Glomerular endothelial cell (primary cell): ENCODE measurements around the gene ARHGAP5. TPM values are rescaled to one million over a fixed set of nuclear protein-coding genes. Genes with fewer than 3 reads are reported as not detected.

Experiments
- DNase-seq: peaks from one replicate; pipeline ENCODE4 v3.0.0-alpha.2; 2011; ENCODE audit warnings: low read depth, low spot score; ENCODE audit errors: extremely low read depth
- total RNA-seq: library from RNA; depleted of rRNA; stranded (reverse); fragments of >200 nt; gene quantifications from 2 replicates; pipeline ENCODE4 v1.2.3, GENCODE V29; 2015

The ARHGAP5 gene
- total RNA-seq, 1 donor from 2014 or later: 54.8 TPM

- DNase-seq: no peak
Observed at GRCh38 chr14:32169191-32169590, 92.1 kb downstream of the ARHGAP5 start.

GRCh38 chr14:32171469-32171868 is 94.4 kb downstream of the ARHGAP5 start:
- DNase-seq: no peak

DNA sequence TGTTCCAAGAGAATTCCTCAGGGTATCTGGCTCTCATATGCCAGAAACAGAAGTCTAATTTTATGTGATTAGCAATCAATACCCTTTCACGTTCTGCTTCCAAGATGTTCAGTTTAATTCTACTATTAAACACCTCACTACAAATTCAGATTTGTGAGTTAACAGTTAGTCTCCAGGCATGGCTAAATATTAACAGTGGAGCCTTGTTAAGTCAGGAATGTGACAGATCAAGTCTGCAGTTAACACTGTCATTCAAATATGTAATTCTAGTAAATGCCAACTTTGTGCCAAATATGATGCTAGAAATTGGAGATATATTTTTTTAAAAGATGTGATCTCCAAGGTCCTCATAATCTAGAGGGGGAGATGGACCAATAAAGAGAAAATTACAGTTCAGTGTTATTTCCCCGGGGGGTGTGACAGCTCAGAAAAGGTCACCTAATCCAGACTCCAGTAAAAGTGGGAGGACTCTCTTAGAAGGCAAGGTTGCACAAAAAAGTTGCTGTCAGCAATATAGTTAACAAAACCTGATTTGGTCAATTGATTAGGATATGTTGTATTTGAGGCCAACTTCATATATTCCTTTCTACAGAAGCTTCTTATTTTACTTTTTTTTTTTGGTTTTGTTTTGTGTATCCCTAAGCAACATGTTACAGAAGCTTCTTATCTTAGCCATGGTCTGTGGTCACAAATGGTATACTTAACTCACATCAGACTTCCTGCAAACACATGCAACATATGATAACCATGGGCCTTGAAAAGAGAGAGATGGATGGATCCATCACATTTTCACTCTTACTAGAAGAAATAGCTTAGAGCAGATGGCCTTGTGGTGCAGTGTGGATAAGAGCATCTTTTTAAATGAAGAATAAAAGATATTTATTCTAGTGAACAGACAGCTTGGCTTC is 106.3 kb downstream of the ARHGAP5 start:
- no peak for DNase-seq

DNA sequence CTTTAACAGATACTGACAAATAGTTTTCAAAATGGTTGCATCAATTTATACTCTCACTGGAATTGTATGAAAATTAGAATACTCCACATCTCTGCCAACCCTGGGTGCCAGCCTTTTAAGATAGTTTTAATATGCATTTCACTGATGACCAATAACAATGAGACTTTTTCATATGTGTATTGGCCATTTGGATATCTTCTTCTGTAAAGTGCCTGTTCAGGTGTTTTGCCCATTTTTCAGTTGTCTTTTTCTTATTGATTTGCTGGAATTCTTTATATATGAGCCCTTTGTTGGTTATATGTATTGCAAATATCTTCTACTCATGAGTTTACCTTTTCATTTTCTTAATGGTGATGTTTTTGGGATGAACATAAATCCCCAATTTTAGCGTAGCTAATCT is 108.0 kb downstream of the ARHGAP5 start:
- no peak for DNase-seq

DNA sequence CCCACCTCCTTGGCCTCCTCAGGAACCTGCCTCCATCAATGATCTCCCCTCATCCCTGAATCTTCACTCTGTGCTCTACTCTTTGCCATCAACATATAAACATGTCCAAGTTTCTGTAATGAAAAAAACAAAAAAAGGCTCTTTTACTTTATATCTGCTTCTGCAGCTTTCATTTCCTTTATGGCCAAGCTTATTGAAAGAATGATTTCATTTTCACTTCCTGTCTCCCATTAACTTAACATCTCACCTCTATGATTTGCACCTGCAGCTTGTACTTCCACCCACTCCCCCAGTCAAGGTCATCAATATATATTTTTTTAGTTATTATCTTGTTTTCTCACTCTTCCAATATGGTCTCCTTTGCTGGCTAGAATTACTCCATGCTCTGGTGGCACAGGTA is 109.1 kb downstream of the ARHGAP5 start:
- DNase-seq: no peak

GRCh38 chr14:32189811-32190210 is 112.7 kb downstream of the ARHGAP5 start:
- no peak for DNase-seq

DNA sequence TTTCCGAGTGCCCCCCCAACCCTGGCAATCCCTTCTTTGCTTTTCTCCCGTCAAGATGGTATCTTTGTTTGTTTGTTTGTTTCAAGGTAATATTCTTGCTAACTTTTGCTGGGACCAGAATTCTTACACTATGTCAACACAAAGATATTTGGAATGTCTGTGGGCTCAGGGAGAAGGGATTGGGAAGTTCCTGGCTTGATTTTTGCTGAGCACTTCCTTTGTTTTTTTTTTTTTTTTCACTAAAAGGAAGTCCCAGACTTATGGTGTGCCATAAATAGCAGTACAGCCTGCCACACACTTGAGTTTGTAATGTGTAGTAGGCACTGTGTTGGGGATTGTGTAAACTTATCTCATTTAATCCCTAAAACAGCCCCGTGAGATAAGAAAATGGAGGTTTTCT is 113.6 kb downstream of the ARHGAP5 start:
- no peak for DNase-seq

- no peak for DNase-seq
Observed at GRCh38 chr14:32192712-32193373, 115.7 kb downstream of the ARHGAP5 start.

DNA sequence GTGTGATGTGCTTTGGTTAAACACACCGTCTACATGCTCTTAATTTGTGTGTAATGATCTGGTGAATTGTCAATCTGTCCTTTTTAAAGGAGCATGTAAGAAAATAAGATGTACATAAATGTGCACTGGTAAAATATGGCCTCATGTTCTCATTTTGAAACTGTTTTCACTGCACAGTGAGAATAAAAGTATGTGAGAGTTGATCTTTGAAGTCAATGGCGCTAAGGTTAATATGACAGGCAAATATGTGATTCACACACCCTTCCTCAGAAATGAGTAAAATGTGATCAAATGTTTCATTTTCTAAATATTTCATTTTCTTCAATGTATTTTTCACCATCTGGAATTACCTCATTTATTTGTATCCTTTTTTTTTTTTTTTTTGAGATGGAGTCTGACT is 116.4 kb downstream of the ARHGAP5 start:
- no peak for DNase-seq

DNA sequence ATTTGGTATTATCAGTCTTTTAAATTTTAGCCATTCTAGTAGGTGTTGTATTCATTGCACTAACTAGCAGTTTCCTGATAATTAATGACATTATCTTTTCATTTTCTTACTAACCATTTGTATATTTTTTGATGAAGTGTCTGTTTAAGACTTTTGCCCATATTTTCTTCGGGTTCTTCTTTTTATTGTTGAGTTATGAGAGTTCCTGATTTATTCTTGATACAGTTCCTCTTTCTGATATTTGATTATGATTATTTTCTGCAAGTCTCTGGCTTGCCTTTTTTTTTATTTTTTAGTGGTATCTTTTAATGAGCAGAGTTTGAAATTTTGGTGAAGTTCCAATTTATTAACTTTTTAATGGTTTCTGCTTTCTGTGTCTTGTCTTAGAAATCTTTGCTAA is 118.5 kb downstream of the ARHGAP5 start:
- DNase-seq: no peak

DNA sequence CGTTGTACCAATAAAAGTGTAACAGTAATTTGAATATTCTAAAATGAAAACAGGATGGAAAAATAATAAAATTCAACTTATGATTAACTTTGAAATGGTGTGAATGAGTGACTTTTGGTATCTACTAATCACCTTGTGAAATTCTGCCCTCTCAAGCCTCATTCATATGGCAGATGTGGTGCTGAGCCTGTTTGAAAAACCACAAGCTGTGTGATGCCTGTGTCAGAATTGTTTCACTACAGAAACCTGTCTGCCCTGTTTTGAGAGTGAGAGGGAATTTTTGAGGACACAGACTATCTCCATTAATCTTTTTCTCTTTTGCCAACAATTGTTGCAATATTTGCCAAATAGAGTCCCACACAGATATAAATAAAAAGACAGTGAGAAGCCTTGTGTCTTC is 120.8 kb downstream of the ARHGAP5 start:
- DNase-seq: no peak

DNA sequence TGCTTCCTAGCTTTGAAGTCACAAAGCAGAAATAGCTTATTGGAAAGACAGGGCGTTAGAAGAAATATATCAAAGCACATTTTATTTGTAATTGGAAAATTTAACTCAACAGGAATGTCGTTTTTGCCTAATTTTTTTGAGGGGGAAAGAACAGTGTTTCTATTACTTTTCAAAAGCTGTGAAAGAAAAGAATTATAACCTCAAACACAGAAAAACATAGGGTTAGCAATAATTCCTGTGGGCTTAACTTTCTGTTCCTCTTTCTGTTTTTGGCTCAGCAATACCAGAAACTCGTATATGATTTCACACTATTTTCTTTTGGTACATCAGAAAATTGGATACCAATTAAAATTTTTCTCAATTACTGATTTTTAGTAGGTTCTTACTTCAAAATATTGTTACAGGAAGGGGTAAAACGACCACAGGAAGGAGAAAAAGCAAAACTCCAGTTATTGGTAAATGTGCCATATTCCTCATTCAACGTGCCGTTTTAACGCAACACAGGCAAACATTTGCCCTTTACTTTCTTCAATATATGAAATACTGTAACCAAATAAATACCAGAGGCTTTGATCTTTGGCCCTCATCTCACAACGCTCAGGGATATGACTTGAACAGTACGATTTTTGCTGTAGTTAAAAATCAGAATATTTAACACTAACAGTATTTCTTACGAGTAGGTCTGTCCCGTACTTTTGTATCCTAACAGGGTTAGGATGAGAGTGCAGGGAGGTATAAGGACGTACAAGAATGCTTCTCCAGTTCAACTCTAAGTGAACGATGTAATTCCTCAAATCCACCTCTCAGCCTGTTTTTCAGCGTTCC is 123.5 kb downstream of the ARHGAP5 start:
- no peak for DNase-seq

- DNase-seq: no peak
Observed at GRCh38 chr14:32201193-32201815, 124.2 kb downstream of the ARHGAP5 start.

DNA sequence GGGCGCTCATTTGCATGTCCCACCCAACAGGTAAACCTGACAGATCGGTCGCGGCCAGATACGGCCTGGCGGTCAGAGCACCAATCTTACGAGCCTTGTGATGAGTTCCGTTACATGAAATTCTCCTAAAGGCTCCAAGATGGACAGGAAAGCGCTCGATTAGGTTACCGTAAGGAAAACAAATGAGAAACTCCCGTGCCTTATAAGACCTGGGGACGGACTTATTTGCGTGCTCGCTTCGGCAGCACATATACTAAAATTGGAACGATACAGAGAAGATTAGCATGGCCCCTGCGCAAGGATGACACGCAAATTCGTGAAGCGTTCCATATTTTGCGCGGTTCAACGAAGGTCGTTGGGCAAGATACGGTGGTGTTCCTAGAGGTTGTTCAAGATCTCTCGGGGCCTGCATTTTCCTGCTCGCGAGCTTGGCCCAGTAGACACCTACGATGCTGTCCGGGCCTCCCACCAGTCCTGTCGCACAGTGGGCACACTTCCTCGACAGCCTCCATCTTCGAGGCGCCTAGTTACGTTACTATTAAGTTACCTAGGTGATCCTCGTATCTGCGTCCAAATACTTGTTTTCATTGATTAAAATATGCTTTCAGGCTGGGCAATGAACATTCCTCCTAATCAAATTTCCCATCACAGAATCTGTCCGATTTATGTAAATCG is 124.8 kb downstream of the ARHGAP5 start, which contains the start of gene RNU6-7:
RNU6-7 (plus strand) TSS at position 230 of the 675 bp plus-strand sequence.
- DNase-seq: no peak

DNA sequence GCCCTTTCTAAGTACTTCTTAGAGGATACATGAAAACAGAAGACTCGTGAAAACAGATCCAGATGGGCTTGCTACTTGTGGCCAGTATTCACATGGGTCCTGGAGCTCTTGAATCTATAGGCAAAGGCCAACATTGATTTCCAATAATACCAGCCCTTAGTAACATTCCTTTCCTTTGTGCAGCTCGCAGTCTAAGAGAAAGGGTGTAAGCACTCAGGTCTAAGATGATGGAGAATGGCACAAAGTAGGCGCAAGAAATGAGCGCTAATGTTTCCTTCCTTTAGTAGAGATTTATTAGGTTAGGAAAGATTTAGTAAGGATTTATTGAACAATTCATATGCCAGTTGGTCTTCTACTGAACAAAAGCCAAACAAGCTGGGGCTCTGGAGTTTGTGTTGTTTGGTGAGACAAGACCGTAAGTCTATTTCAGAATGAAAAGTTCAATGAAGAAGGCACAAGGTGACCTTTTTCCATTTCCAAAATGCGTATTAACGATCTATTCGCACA is 125.4 kb downstream of the ARHGAP5 start:
- no peak for DNase-seq

DNA sequence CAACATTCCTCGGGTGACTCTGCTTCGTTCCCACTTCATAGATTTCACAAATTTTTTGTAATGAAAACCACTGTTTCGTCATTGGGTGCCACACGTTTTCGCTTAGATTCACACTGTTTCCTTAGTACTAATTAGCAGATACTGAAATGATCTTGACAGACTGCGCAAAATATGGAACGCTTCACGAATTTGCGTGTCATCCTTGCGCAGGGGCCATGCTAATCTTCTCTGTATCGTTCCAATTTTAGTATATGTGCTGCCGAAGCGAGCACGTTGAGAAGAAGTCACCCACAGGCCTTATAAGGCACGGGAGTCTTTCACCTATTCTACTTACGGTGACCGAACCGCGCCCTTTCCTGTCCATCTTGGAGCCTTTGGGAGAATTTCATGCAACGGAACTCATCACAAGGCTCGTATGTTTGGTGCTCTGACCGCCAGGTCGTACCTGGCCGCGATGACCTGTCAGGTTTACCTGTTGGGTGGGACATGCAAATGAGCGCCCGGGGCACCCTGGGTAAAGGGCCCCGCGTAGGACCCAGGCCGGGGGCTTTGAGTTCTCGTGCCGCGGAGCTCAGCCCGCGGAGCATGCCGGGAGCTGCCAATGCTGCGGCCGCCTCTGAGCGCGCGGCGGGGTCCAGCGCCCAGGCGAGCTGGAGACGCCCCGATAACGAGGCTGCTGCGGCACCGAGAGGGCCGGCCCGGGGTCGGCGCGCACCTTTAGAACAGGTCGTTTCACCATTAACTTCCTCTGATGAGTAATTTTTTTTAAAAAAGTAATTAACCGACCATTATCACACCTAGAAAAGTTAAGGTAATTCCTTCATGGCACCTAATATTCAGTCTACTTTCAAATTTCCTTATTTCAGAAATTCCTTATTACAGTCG is 126.1 kb downstream of the ARHGAP5 start, which contains the start of gene RNU6-8:
RNU6-8 (minus strand) TSS at position 272 of the 885 bp plus-strand sequence.
- peak; percentile 42 for DNase-seq

DNA sequence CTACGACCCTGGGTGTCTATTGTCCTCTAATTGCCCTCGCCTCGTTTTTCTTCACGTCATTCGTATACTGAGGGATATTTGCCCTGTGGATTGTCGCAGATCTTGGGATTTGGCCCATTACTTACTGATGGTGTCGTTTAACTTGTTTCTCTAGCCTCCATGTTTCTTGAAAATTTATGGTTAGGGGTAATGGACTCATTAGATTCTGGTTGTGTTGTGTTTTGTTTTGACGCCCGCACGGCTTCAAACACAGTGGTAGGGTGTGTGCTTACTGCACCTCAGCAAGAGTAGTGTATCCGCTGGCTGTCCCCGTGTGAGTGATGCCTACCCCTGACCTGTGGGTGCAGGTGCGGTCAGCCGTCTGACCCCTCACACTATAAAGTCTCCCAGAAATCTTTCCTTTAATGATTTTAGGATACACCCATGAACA is 126.8 kb downstream of the ARHGAP5 start:
- DNase-seq: no peak

DNA sequence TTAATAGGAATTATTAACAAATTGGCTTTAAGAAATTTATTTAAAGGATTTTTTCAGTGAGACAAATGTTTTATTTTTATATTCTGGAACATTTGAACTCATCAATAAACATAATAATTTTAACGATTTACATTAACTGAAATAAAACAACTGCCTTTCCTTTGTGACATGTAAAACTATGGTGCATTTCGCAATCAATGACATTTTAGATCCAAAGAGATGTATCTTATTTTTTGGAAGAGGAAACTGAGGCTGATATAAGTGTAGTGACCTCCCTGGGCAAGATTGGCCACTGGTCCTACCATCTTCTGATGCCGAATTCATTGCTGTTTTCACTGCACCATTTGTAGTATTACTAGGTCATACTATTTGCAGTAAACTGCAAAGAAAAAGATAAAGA is 128.4 kb downstream of the ARHGAP5 start:
- no peak for DNase-seq

GRCh38 chr14:32205984-32206383 is 128.9 kb downstream of the ARHGAP5 start:
- DNase-seq: no peak
